Stimulated activated memory B cell treated with anti-CD40 and anti-IgM and Interleukin-4, amounts not matched to agents 10 μg/mL and 1 μg/mL and 100 μg/mL, for 72 hours (primary cell): ENCODE results near the gene SGCE.
"Not testable (repeated sequence)": the region's sequence is repeated elsewhere in the genome, so short reads cannot be mapped to it uniquely, and the experiment has no call there.

ENCODE experiments used
- ATAC-seq: fragments of 150-1000 bp; cut with Tn5 transposase; 2 replicates; pipeline ENCODE4 v1.10.0; 2021
- H3K27ac Mint-ChIP-seq: one replicate; pipeline ENCODE4 v1.8.0; 2022; ENCODE audit warnings: mild to moderate bottlenecking, mixed read lengths
- H3K27me3 Mint-ChIP-seq: one replicate; pipeline ENCODE4 v1.8.0; 2022; ENCODE audit warnings: mixed read lengths
- H3K36me3 Mint-ChIP-seq: one replicate; pipeline ENCODE4 v1.8.0; 2022; ENCODE audit warnings: mixed read lengths
- H3K4me1 Mint-ChIP-seq: one replicate; pipeline ENCODE4 v1.8.0; 2022; ENCODE audit warnings: mixed read lengths
- H3K4me3 Mint-ChIP-seq: one replicate; pipeline ENCODE4 v1.8.0; 2022; ENCODE audit warnings: mild to moderate bottlenecking, moderate library complexity, mixed read lengths
- H3K9me3 Mint-ChIP-seq: one replicate; pipeline ENCODE4 v1.8.0; 2022; ENCODE audit warnings: mixed read lengths

SGCE gene

DNA sequence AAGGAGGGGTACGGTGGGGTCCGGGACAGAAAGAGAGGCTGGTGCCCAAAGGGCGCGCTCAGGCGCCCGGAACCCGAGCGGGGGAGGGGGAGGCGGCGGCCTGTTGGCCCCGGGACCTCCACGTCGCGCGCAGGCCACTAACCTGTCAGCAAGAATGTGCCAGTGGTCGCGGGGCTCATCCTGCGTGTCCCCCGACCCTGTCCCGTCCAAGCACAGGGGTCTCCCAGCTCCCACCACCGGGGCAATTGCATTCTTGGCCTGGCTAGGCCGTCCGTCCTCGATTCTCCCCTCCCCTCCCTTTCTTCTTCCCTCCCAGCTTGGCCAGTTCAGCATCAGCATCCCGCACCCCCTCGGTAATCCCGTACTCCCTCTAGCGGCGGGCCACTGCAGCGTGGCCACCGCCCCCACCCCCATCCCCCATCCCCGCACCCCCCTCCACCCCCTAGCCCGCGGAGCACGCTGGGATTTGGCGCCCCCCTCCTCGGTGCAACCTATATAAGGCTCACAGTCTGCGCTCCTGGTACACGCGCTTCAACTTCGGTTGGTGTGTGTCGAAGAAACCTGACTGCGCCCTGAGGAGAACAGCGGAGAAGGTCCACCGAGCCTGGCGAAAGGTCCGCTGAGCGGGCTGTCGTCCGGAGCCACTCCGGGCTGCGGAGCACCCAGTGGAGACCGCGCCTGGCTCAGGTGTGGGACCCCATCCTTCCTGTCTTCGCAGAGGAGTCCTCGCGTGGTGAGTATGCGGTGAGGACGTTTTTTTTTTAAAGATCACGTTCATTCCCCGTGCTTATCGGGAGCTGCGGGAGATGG, at the start of gene SGCE:
Gene SGCE (minus strand): TSS at position 286 of the 810 bp plus-strand sequence. CDS start 35 bp downstream, at position 251.
- Mint-ChIP-seq H3K9me3 (no peaks in the 10 kb centered on the region), H3K27ac (peak within 1 kb of the TSS; percentile 74), H3K36me3 (no peaks in the 10 kb centered on the region), H3K27me3 (peaks cover 27% of the 10 kb centered on the region), H3K4me1 (peaks cover 10% of the 10 kb centered on the region), H3K4me3 (peak within 1 kb of the TSS; percentile 93)
- ATAC-seq: peak; percentile 1

- H3K36me3 Mint-ChIP-seq, H3K27ac Mint-ChIP-seq, H3K4me3 Mint-ChIP-seq, ATAC-seq, H3K9me3 Mint-ChIP-seq, H3K4me1 Mint-ChIP-seq: not testable (repeated sequence)
- peaks cover 13% of the 10 kb centered on the region for H3K27me3 Mint-ChIP-seq
Measured at GRCh38 chr7:94705155-94706021, 49.5 kb upstream of the SGCE start.

GRCh38 chr7:94701555-94701973, 45.6 kb upstream of the SGCE start:
- Mint-ChIP-seq H3K36me3 (no peaks in the 10 kb centered on the region), H3K27ac (no peak overlapping the region), H3K9me3 (no peaks in the 10 kb centered on the region), H3K27me3 (peaks cover 13% of the 10 kb centered on the region), H3K4me1 (no peaks in the 10 kb centered on the region), H3K4me3 (no peak overlapping the region)
- ATAC-seq: no peak

DNA sequence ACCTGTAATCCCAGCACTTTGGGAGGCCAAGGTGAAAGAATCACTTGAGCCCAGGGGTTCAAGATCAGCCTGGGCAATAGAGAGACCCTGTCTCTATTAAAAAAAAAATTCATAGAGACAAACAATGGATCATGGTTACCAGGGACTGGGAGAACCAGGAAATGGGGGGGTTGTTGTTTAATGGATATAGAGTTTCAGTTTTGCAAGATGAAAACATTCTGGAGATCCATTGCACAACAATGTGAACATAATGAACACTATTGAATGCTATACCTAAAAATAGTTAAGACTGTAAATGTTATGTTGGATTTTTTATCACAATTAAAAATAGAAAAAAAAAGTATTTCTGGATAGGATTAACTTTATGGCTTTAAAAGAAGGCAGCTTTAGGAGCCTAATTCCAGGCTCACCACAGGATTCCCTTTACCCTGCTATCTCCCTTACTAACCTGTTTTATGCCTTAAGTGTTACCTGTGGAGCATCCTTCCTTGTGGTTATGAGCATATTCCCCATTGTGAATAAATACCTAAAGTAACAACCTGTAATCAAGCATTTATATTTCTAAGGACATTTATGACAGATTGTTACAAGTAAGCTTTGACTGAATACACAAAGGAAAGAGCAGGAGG, 45.1 kb upstream of the SGCE start:
- H3K4me3 Mint-ChIP-seq: no peak overlapping the region
- H3K4me1 Mint-ChIP-seq: no peaks in the 10 kb centered on the region
- H3K9me3 Mint-ChIP-seq: no peaks in the 10 kb centered on the region
- no peaks in the 10 kb centered on the region for H3K36me3 Mint-ChIP-seq
- peaks cover 13% of the 10 kb centered on the region for H3K27me3 Mint-ChIP-seq
- no peak for ATAC-seq
- no peak overlapping the region for H3K27ac Mint-ChIP-seq

GRCh38 chr7:94698275-94698674, 42.3 kb upstream of the SGCE start:
- no peak for ATAC-seq
- Mint-ChIP-seq H3K27ac (no peak overlapping the region), H3K9me3 (no peaks in the 10 kb centered on the region), H3K27me3 (peaks cover 11% of the 10 kb centered on the region), H3K36me3 (no peaks in the 10 kb centered on the region), H3K4me1 (no peaks in the 10 kb centered on the region), H3K4me3 (no peak overlapping the region)

GRCh38 chr7:94697035-94697974, 41.4 kb upstream of the SGCE start:
- no peak for ATAC-seq
- Mint-ChIP-seq H3K36me3 (no peaks in the 10 kb centered on the region), H3K4me1 (no peaks in the 10 kb centered on the region), H3K9me3 (no peaks in the 10 kb centered on the region), H3K4me3 (no peak overlapping the region), H3K27me3 (peaks cover 1% of the 10 kb centered on the region), H3K27ac (no peak overlapping the region)

- no peak overlapping the region for H3K4me3 Mint-ChIP-seq
- no peaks in the 10 kb centered on the region for H3K27me3 Mint-ChIP-seq
- peak; percentile 51 for ATAC-seq
- no peaks in the 10 kb centered on the region for H3K36me3 Mint-ChIP-seq
- H3K4me1 Mint-ChIP-seq: no peaks in the 10 kb centered on the region
- no peak overlapping the region for H3K27ac Mint-ChIP-seq
- H3K9me3 Mint-ChIP-seq: no peaks in the 10 kb centered on the region
Measured at GRCh38 chr7:94687810-94688209, 31.9 kb upstream of the SGCE start.

GRCh38 chr7:94687076-94687475, 31.1 kb upstream of the SGCE start:
- Mint-ChIP-seq H3K27me3 (no peaks in the 10 kb centered on the region), H3K9me3 (no peaks in the 10 kb centered on the region), H3K36me3 (no peaks in the 10 kb centered on the region), H3K4me3 (no peak overlapping the region), H3K27ac (no peak overlapping the region), H3K4me1 (no peaks in the 10 kb centered on the region)
- ATAC-seq: no peak

- no peak overlapping the region for H3K27ac Mint-ChIP-seq
- peaks cover 7% of the 10 kb centered on the region for H3K27me3 Mint-ChIP-seq
- no peak overlapping the region for H3K4me3 Mint-ChIP-seq
- no peaks in the 10 kb centered on the region for H3K4me1 Mint-ChIP-seq
- H3K9me3 Mint-ChIP-seq: no peaks in the 10 kb centered on the region
- ATAC-seq: no peak
- no peaks in the 10 kb centered on the region for H3K36me3 Mint-ChIP-seq
Measured at GRCh38 chr7:94683066-94683465, 27.1 kb upstream of the SGCE start.

GRCh38 chr7:94679358-94679757, 23.4 kb upstream of the SGCE start:
- no peaks in the 10 kb centered on the region for H3K9me3 Mint-ChIP-seq
- H3K27me3 Mint-ChIP-seq: peaks cover 23% of the 10 kb centered on the region
- H3K4me1 Mint-ChIP-seq: no peaks in the 10 kb centered on the region
- no peak overlapping the region for H3K27ac Mint-ChIP-seq
- no peaks in the 10 kb centered on the region for H3K36me3 Mint-ChIP-seq
- H3K4me3 Mint-ChIP-seq: no peak overlapping the region
- no peak for ATAC-seq

DNA sequence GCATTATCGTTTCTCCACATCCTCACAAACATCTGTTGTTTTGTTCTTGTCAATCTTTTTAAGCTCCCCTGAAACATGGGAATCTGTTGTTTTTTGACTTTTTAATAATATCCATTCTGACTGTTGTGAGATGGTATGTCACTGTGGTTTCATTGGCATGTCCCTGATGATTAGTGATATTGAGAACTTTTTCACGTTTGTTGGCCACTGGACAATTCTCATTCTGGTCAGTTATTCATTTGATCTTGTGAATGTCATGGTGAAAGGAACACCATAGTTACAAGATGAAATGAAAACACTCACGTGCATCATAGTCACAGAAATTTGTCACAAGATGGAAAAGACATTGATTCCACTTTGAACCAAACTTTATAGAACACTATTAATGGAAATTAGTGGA, 20.5 kb upstream of the SGCE start:
- Mint-ChIP-seq H3K9me3 (no peaks in the 10 kb centered on the region), H3K4me1 (no peaks in the 10 kb centered on the region), H3K27me3 (peaks cover 23% of the 10 kb centered on the region), H3K36me3 (no peaks in the 10 kb centered on the region), H3K4me3 (no peak overlapping the region), H3K27ac (no peak overlapping the region)
- no peak for ATAC-seq

- Mint-ChIP-seq H3K9me3 (no peaks in the 10 kb centered on the region), H3K27ac (no peak overlapping the region), H3K36me3 (no peaks in the 10 kb centered on the region), H3K4me3 (no peak overlapping the region), H3K4me1 (no peaks in the 10 kb centered on the region), H3K27me3 (peaks cover 23% of the 10 kb centered on the region)
- ATAC-seq: no peak
Measured at GRCh38 chr7:94675356-94675755, 19.4 kb upstream of the SGCE start.

GRCh38 chr7:94671444-94672235, 15.7 kb upstream of the SGCE start:
- H3K9me3 Mint-ChIP-seq: no peaks in the 10 kb centered on the region
- no peaks in the 10 kb centered on the region for H3K4me1 Mint-ChIP-seq
- H3K27me3 Mint-ChIP-seq: peaks cover 11% of the 10 kb centered on the region
- H3K36me3 Mint-ChIP-seq: no peaks in the 10 kb centered on the region
- H3K4me3 Mint-ChIP-seq: no peak overlapping the region
- ATAC-seq: no peak
- H3K27ac Mint-ChIP-seq: no peak overlapping the region
